K562 (cell line): ENCODE data around the gene C19orf47. TPM values are rescaled to one million over a fixed set of nuclear protein-coding genes. Genes with fewer than 3 reads are reported as not detected.

Experiments
- ATAC-seq: fragments of 200-7000 bp; cut with Tn5 transposase; 3 replicates; pipeline ENCODE4 v1.9.1; 2020; ENCODE audit warnings: moderate library complexity
- BruUV-seq: library from RNA; stranded (reverse); fragments of 400-500 nt; replicated peaks from 2 replicates; lab custom pipeline; 2021; lab: Mats Ljungman, UMichigan
- CTCF ChIA-PET: fragments of 300-600 bp; formaldehyde crosslinking; extraction: SDS; loops from one replicate; lab custom pipeline; 2021; ENCODE audit warnings: low intra/inter-chr PET ratio; lab: Yijun Ruan, JAX
- POLR2A ChIA-PET: fragments of 300-600, 350-650 bp; sonication (Branson Sonifier 250); formaldehyde crosslinking; extraction: SDS; loops from one replicate; lab custom pipeline; 2021; ENCODE audit warnings: antibody characterized with exemption, inconsistent platforms; lab: Yijun Ruan, JAX
- DNase-seq, 4 experiments: peaks; one replicate each; pipeline versions ENCODE4 v3.0.0 to v3.0.0-alpha.2; 2011 to 2018; ENCODE audit warnings: low spot score in 3 of 4, mixed read lengths in 3 of 4; ENCODE audit errors: extremely low read depth in 1 of 4
- FAIRE-seq: peaks from 2 replicates; lab custom pipeline; 2011; peaks lifted over from hg19 to GRCh38; lab: Jason Lieb, UNC
- H2AFZ ChIP-seq: 2 replicates; pipeline ENCODE4 v1.6.0; 2011; ENCODE audit warnings: low read depth, low read length, control low read depth, inconsistent platforms
- H3K27ac ChIP-seq: fragments of 200-600 bp; 3 replicates; pipeline ENCODE4 v1.8.0; 2011; ENCODE audit warnings: low read depth, mild to moderate bottlenecking, control low read depth, inconsistent platforms, low read length, moderate library complexity, mixed read lengths; ENCODE audit errors: extremely low read depth
- H3K27me3 ChIP-seq, 2 experiments: fragments of 300-600 bp in 1 of 2; 2 replicates in 1 of 2; 3 replicates in 1 of 2; pipeline versions ENCODE4 v1.6.0 to v1.8.0; 2011; ENCODE audit warnings: inconsistent platforms in 2 of 2, low read length in 2 of 2, mild to moderate bottlenecking in 1 of 2, mixed read lengths in 1 of 2, moderate library complexity in 1 of 2; ENCODE audit not compliant: control insufficient read depth in 2 of 2, insufficient read depth in 2 of 2
- H3K36me3 ChIP-seq: fragments of 300-600 bp; 3 replicates; pipeline ENCODE4 v1.8.0; 2011; ENCODE audit warnings: mild to moderate bottlenecking, low read length, inconsistent platforms; ENCODE audit not compliant: control insufficient read depth, insufficient read depth
- H3K4me1 ChIP-seq, 2 experiments: fragments of 200-600 bp in 1 of 2; replicated peaks in 1 of 2; 2 replicates in 1 of 2; 3 replicates in 1 of 2; pipeline versions ENCODE4 v1.5.1 to v1.8.0; 2011; ENCODE audit warnings: inconsistent platforms in 2 of 2, low read length in 2 of 2, mild to moderate bottlenecking in 1 of 2, mixed read lengths in 1 of 2, moderate library complexity in 1 of 2; ENCODE audit not compliant: control insufficient read depth in 2 of 2, insufficient read depth in 2 of 2
- H3K4me2 ChIP-seq: 2 replicates; pipeline ENCODE4 v1.6.1; 2011; ENCODE audit warnings: low read length, control low read depth, inconsistent platforms, mixed read lengths; ENCODE audit not compliant: insufficient read depth
- H3K4me3 ChIP-seq: fragments of 200-600 bp; sonication (generic), shearing (Covaris generic); 2 replicates; pipeline ENCODE4 v1.5.1; 2016; ENCODE audit warnings: control low read depth, inconsistent platforms
- H3K79me2 ChIP-seq: fragments of 200-600 bp; 3 replicates; pipeline ENCODE4 v1.8.0; 2011; ENCODE audit warnings: low read length, inconsistent platforms; ENCODE audit not compliant: control insufficient read depth, insufficient read depth
- H3K9ac ChIP-seq, 2 experiments: 2 replicates each; pipeline versions ENCODE4 v1.6.0 to v1.6.1; 2011; ENCODE audit warnings: low read depth in 2 of 2, low read length in 2 of 2, control low read depth in 1 of 2, inconsistent platforms in 1 of 2, mild to moderate bottlenecking in 1 of 2, mixed read lengths in 1 of 2; ENCODE audit not compliant: insufficient read depth in 1 of 2
- H3K9me1 ChIP-seq: one replicate; pipeline ENCODE4 v1.6.0; 2011; ENCODE audit warnings: inconsistent platforms, mild to moderate bottlenecking, low read length, moderate library complexity; ENCODE audit not compliant: control insufficient read depth, insufficient read depth
- H3K9me3 ChIP-seq: replicated peaks from 2 replicates; pipeline ENCODE4 v1.5.1; 2011; ENCODE audit warnings: low read depth, low read length, inconsistent platforms; ENCODE audit not compliant: control insufficient read depth, insufficient read depth
- H4K20me1 ChIP-seq: replicated peaks from 2 replicates; pipeline ENCODE4 v1.6.1; 2011; ENCODE audit warnings: low read length, inconsistent platforms, mixed read lengths; ENCODE audit not compliant: control insufficient read depth, insufficient read depth
- POLR2G ChIP-seq: fragments of 200-400 bp; formaldehyde crosslinking; IDR thresholded peaks from 2 replicates; pipeline ENCODE4 v1.6.1; 2017; ENCODE audit warnings: low read depth, mild to moderate bottlenecking, antibody characterized with exemption, low read length, moderate library complexity
- SIN3A ChIP-seq, 2 experiments: fragments of 150-350 bp in 1 of 2; IDR thresholded peaks; 2 replicates each; pipeline ENCODE4 v1.6.1; 2011 to 2016; ENCODE audit warnings: borderline replicate concordance in 2 of 2, low read depth in 2 of 2, low read length in 2 of 2, mild to moderate bottlenecking in 2 of 2, moderate library complexity in 2 of 2; ENCODE audit not compliant: control insufficient read depth in 1 of 2
- SRF ChIP-seq, 2 experiments: fragments of 250-450, 450-650 bp in 1 of 2; sonication (Bioruptor Pico) in 1 of 2; sonication (generic) in 1 of 2; formaldehyde crosslinking; IDR thresholded peaks; 2 replicates each; pipeline versions ENCODE4 v1.5.0 to v1.5.1; 2020 to 2022; ENCODE audit warnings: mild to moderate bottlenecking in 1 of 2, missing genetic modification reagents in 1 of 2
- TOE1 ChIP-seq, 2 experiments: fragments of 450-650 bp in 1 of 2; sonication (generic) in 1 of 2; formaldehyde crosslinking in 1 of 2; IDR thresholded peaks; 2 replicates each; pipeline versions ENCODE4 v1.7.1 to v1.8.0; 2016 to 2022; ENCODE audit warnings: borderline replicate concordance in 2 of 2, mild to moderate bottlenecking in 2 of 2, antibody characterized with exemption in 1 of 2, inconsistent platforms in 1 of 2, low read depth in 1 of 2, missing genetic modification reagents in 1 of 2, moderate library complexity in 1 of 2
- ZNF197 ChIP-seq: fragments of 200-800 bp; sonication (Bioruptor generic); IDR thresholded peaks from 2 replicates; pipeline ENCODE4 v1.6.1; 2016; ENCODE audit warnings: low read depth, missing genetic modification characterization, missing compliant biosample characterization
- ZZZ3 ChIP-seq: fragments of 450-650 bp; IDR thresholded peaks from 2 replicates; pipeline ENCODE4 v1.6.1; 2016; ENCODE audit warnings: antibody characterized with exemption, mild to moderate bottlenecking, moderate library complexity
- WGBS: fragments of 100-300 bp; shearing (Covaris generic); methylation state at CpG from one replicate; pipeline ENCODE4 v1.1.6; 2016; ENCODE audit warnings: low coverage, mixed read lengths; ENCODE audit not compliant: insufficient coverage; ENCODE audit errors: missing lambda C conversion rate; 5-methylcytosine and 5-hydroxymethylcytosine counted together
- in situ Hi-C: fragments of 300-500 bp; cut with MboI; formaldehyde crosslinking; loops from 4 replicates; pipeline ENCODE4 v1.15.0; 2018; ENCODE audit warnings: inconsistent platforms, mixed read lengths
- intact Hi-C: fragments of 100-400 bp; cut with micrococcal nuclease; formaldehyde crosslinking; loops from 2 replicates; pipeline ENCODE4 v1.14.2; 2022
- polyA plus RNA-seq, 8 experiments: library from polyadenylated mRNA; depleted of rRNA in 4 of 8; stranded (reverse) in 5 of 8; unstranded in 3 of 8; fragments of >200 nt; fragmentation: Nextera tagmentation in 2 of 8; fragmentation: Illumina TruSeq in 1 of 8; extraction: Ambion mirVana in 2 of 8; extraction: Trizol in 1 of 8; gene quantifications; 2 replicates each; pipeline versions ENCODE4 v1.2.1 to v1.2.3, GENCODE V29; 2011 to 2014; ENCODE audit warnings: inconsistent platforms in 1 of 8, missing spikeins in 1 of 8
- total RNA-seq, 7 experiments: library from RNA; depleted of rRNA in 6 of 7; stranded (reverse); fragments of >200 nt in 6 of 7; fragmentation: Illumina TruSeq in 2 of 7; extraction: Trizol in 2 of 7; gene quantifications; 2 replicates each; pipeline versions ENCODE4 v1.2.1 to v1.2.3, GENCODE V29; 2011 to 2021; ENCODE audit warnings: low replicate concordance in 1 of 7
- TF ChIP-seq, protein P1 (sequence below): sonication (generic); formaldehyde crosslinking; IDR thresholded peaks from 2 replicates; pipeline ENCODE4 v1.8.0; 2023; ENCODE audit warnings: mild to moderate bottlenecking, missing genetic modification reagents

C19orf47 gene
- total and polyA plus RNA-seq, 9 of the 15 experiments (the other 6 are each of a cell fraction or from before 2014, with no cell fraction given): 0.08 to 26.1 (median 14.7) TPM

DNA sequence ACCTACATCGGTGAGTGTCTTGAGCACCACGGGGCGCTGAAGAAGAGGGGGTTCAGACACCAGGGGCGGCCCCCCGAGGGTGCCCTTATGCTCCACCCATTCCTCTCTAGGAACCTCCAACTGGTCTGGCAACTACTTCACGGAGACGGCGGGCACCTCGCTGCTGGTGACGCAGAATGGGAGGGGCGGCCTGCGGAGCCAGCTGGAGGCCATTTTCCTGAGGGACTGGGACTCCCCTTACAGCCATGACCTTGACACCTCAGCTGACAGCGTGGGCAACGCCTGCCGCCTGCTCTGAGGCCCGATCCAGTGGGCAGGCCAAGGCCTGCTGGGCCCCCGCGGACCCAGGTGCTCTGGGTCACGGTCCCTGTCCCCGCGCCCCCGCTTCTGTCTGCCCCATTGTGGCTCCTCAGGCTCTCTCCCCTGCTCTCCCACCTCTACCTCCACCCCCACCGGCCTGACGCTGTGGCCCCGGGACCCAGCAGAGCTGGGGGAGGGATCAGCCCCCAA lies 29.7 kb upstream of the C19orf47 start:
- FAIRE-seq (no peak), ATAC-seq (no peak), DNase-seq (no peak)
- intact Hi-C loops (no loop called here), in situ Hi-C loops (no loop called here)
- Histone ChIP-seq H3K27me3 (no peaks in the 10 kb centered on the region), H3K27ac (no peak overlapping the region), H3K36me3 (peaks cover 27% of the 10 kb centered on the region; the same call in 2 of the 3 replicates), H3K4me2 (no peak overlapping the region), H2AFZ (no peak overlapping the region), H3K4me1 (peaks cover 0 to 31% of the 10 kb centered on the region in 2 experiments; a peak in 3 of 5 replicates), H3K9me3 (no peaks in the 10 kb centered on the region), H4K20me1 (0 out of 2 replicates have a peak, but pooled peaks cover 5% of the 10 kb centered on the region), H3K79me2 (no peaks in the 10 kb centered on the region), H3K9ac (no peak overlapping the region), H3K9me1 (no peaks in the 10 kb centered on the region), H3K4me3 (no peak overlapping the region)
- TF ChIP-seq POLR2G (0 out of 2 replicates have a peak, but pooled peaks have one; percentile 19), SIN3A (IDR thresholded peaks at IDR 0.05; ENCODE audit: borderline replicate concordance in 2 of 2, control insufficient read depth in 1 of 2, low read depth in 2 of 2, low read length in 2 of 2) (no peak)
- WGBS: 89% methylated on average over 16 of the region's 25 CpGs
- TSS peak; percentile 91 for BruUV-seq
- ChIA-PET CTCF (no interaction called here), POLR2A (interaction anchor here (0.6 kb wide), 1 partner anchor 169 kb away, joined by 4 read pairs; no protein-coding TSS in a partner anchor)

GRCh38 chr19:40376286-40376862 lies 28.2 kb upstream of the C19orf47 start:
- intact Hi-C loops: no loop called here
- no peaks in the 10 kb centered on the region for H3K79me2 ChIP-seq
- no peak for FAIRE-seq
- POLR2A ChIA-PET: interaction anchor here (0.5 to 1.1 kb wide), 2 partner anchors 28 to 44 kb away, joined by 3 read pairs; partner anchors contain the start of genes C19orf47 and PLD3
- no peak for DNase-seq
- H3K27ac ChIP-seq: no peak overlapping the region
- H3K9me1 ChIP-seq: no peaks in the 10 kb centered on the region
- H3K4me2 ChIP-seq: no peak overlapping the region
- H2AFZ ChIP-seq: no peak overlapping the region
- no peak for ATAC-seq
- peak overlapping the region in 1 of 2 experiments; percentile 53; a peak in 2 of 4 replicates for H3K9ac ChIP-seq
- WGBS: 80% methylated on average over 14 of the region's 17 CpGs
- peaks cover 40% of the 10 kb centered on the region for H3K36me3 ChIP-seq
- peaks cover 10% of the 10 kb centered on the region; the same call in 1 of the 2 replicates for H4K20me1 ChIP-seq
- H3K9me3 ChIP-seq: no peaks in the 10 kb centered on the region
- CTCF ChIA-PET: no interaction called here
- H3K4me1 ChIP-seq: peaks cover 9 to 44% of the 10 kb centered on the region in 2 experiments; a peak in 4 of 5 replicates
- in situ Hi-C loops: no loop called here
- H3K27me3 ChIP-seq: no peaks in the 10 kb centered on the region
- BruUV-seq: no TSS peak
- H3K4me3 ChIP-seq: no peak overlapping the region
- no peak for TF ChIP-seq SRF (CRISPR knock-in tag; IDR thresholded peaks at IDR 0.05)
- no peak for TF ChIP-seq TOE1 (IDR thresholded peaks at IDR 0.05; ENCODE audit: borderline replicate concordance)
- TF ChIP-seq TOE1 (CRISPR knock-in tag; IDR thresholded peaks at IDR 0.05; ENCODE audit: borderline replicate concordance, low read depth): no peak
- no peak for TF ChIP-seq ZNF197 (CRISPR knock-in tag)
- TF ChIP-seq ZZZ3: no peak
- TF ChIP-seq, protein P1, sequence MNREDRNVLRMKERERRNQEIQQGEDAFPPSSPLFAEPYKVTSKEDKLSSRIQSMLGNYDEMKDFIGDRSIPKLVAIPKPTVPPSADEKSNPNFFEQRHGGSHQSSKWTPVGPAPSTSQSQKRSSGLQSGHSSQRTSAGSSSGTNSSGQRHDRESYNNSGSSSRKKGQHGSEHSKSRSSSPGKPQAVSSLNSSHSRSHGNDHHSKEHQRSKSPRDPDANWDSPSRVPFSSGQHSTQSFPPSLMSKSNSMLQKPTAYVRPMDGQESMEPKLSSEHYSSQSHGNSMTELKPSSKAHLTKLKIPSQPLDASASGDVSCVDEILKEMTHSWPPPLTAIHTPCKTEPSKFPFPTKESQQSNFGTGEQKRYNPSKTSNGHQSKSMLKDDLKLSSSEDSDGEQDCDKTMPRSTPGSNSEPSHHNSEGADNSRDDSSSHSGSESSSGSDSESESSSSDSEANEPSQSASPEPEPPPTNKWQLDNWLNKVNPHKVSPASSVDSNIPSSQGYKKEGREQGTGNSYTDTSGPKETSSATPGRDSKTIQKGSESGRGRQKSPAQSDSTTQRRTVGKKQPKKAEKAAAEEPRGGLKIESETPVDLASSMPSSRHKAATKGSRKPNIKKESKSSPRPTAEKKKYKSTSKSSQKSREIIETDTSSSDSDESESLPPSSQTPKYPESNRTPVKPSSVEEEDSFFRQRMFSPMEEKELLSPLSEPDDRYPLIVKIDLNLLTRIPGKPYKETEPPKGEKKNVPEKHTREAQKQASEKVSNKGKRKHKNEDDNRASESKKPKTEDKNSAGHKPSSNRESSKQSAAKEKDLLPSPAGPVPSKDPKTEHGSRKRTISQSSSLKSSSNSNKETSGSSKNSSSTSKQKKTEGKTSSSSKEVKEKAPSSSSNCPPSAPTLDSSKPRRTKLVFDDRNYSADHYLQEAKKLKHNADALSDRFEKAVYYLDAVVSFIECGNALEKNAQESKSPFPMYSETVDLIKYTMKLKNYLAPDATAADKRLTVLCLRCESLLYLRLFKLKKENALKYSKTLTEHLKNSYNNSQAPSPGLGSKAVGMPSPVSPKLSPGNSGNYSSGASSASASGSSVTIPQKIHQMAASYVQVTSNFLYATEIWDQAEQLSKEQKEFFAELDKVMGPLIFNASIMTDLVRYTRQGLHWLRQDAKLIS (CRISPR knock-in tag): no peak
